Mesendoderm (in vitro differentiated cells): ENCODE data around the gene FFAR3.

Experiments used
- DNase-seq: peaks from one replicate; pipeline ENCODE4 v3.0.0; 2013
- H2AK5ac ChIP-seq: 2 replicates; pipeline ENCODE4 v1.6.1; 2013; ENCODE audit warnings: low read length, inconsistent platforms
- H2BK120ac ChIP-seq: 2 replicates; pipeline ENCODE4 v1.6.1; 2013; ENCODE audit warnings: low read depth, mild to moderate bottlenecking, low read length, moderate library complexity, mixed read lengths
- H2BK15ac ChIP-seq: replicated peaks from 2 replicates; pipeline ENCODE4 v1.6.1; 2013; ENCODE audit warnings: low read depth, mild to moderate bottlenecking, moderate library complexity
- H2BK5ac ChIP-seq: 2 replicates; pipeline ENCODE4 v1.6.1; 2013; ENCODE audit warnings: low read length, inconsistent platforms
- H3K18ac ChIP-seq: 2 replicates; pipeline ENCODE4 v1.6.1; 2013; ENCODE audit warnings: mild to moderate bottlenecking, low read length, mixed read lengths
- H3K23ac ChIP-seq: one replicate; pipeline ENCODE4 v1.6.1; 2013; ENCODE audit warnings: low read length
- H3K27ac ChIP-seq: 2 replicates; pipeline ENCODE4 v1.5.1; 2013; ENCODE audit warnings: low read depth, mild to moderate bottlenecking, inconsistent platforms, low read length, moderate library complexity
- H3K27me3 ChIP-seq: 2 replicates; pipeline ENCODE4 v1.6.1; 2013; ENCODE audit warnings: low read length, control low read depth, mild to moderate bottlenecking, inconsistent platforms; ENCODE audit not compliant: insufficient read depth, poor library complexity
- H3K36me3 ChIP-seq: 2 replicates; pipeline ENCODE4 v1.6.1; 2013; ENCODE audit warnings: low read length, inconsistent platforms; ENCODE audit not compliant: control insufficient read depth, insufficient read depth
- H3K4ac ChIP-seq: one replicate; pipeline ENCODE4 v1.6.1; 2013; ENCODE audit warnings: low read depth, mild to moderate bottlenecking, low read length, moderate library complexity
- H3K4me1 ChIP-seq: 2 replicates; pipeline ENCODE4 v1.6.1; 2013; ENCODE audit warnings: low read depth, low read length, inconsistent platforms; ENCODE audit not compliant: control insufficient read depth
- H3K4me2 ChIP-seq: 2 replicates; pipeline ENCODE4 v1.6.1; 2013; ENCODE audit warnings: low read length
- H3K4me3 ChIP-seq: 2 replicates; pipeline ENCODE4 v1.5.1; 2013; ENCODE audit warnings: mild to moderate bottlenecking, low read length
- H3K56ac ChIP-seq: one replicate; pipeline ENCODE4 v1.6.1; 2013; ENCODE audit warnings: low read length
- H3K79me1 ChIP-seq: 2 replicates; pipeline ENCODE4 v1.6.1; 2013; ENCODE audit warnings: low read length, inconsistent platforms
- H3K79me2 ChIP-seq: 2 replicates; pipeline ENCODE4 v1.6.1; 2013; ENCODE audit warnings: mild to moderate bottlenecking, low read length; ENCODE audit not compliant: control insufficient read depth, insufficient read depth
- H3K9ac ChIP-seq: 2 replicates; pipeline ENCODE4 v1.6.1; 2013; ENCODE audit warnings: low read length, inconsistent platforms
- H4K5ac ChIP-seq: one replicate; pipeline ENCODE4 v1.6.1; 2013; ENCODE audit warnings: low read length
- H4K8ac ChIP-seq: one replicate; pipeline ENCODE4 v1.6.1; 2013; ENCODE audit warnings: low read depth, mild to moderate bottlenecking, control low read depth, low read length, moderate library complexity
- WGBS: extraction: QIAGEN DNeasy Blood & Tissue Kit; methylation state at CpG from one replicate; pipeline ENCODE4 v1.1.7; 2013; ENCODE audit warnings: low lambda C conversion rate, missing lambda C conversion rate; ENCODE audit not compliant: insufficient coverage; ENCODE audit errors: extremely low coverage; 5-methylcytosine and 5-hydroxymethylcytosine counted together

FFAR3 gene

DNA sequence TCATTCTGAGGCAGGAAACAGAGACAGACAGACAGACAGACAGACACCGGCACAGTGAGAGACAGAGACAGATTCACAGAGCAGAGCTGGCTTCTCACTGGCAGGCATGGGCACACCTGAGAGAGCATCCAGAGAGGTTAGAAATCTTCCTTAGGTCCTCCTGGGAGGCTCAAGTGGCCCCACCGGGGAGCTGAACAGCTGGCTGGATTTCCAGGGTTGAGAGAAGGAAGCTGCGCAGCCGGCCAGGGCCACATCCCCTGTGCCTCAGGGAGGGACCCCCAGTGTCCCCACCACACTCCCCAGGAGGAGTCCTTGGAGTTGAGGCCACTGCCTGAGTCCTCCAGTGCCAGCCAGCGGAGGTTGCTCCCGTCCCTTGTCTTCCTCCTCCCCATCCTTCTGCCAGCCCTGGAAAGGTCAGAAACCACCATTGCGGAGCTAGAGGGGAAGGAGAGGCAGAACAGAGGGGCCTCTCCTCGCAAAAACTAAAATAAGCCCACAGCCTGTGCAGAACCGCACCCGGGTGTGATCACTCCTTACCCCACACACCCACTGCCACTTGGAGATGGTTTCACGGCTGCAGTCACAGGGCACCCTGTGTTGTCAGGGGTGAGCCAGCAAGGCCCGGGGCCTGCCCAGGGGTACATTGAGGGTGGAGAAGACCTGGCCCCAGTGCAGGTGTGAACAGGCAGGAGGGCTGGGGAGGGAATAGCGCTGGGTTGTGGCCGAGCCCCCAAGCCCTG, 4.2 kb downstream of the FFAR3 start:
- Histone ChIP-seq H3K79me1 (no peaks in the 10 kb centered on the region), H3K4ac (no peak overlapping the region), H2BK120ac (no peak overlapping the region), H4K5ac (no peak overlapping the region), H3K4me2 (no peak overlapping the region), H4K8ac (no peak overlapping the region), H3K27ac (no peak overlapping the region), H3K36me3 (no peaks in the 10 kb centered on the region), H2AK5ac (no peak overlapping the region), H3K27me3 (no peaks in the 10 kb centered on the region), H3K23ac (no peak overlapping the region), H3K4me1 (no peaks in the 10 kb centered on the region), H3K9ac (no peak overlapping the region), H3K18ac (no peak overlapping the region), H3K79me2 (no peaks in the 10 kb centered on the region), H3K4me3 (no peak overlapping the region), H3K56ac (no peak overlapping the region), H2BK15ac (no peak overlapping the region), H2BK5ac (no peak overlapping the region)
- no CpG with 5 or more reads among the region's 14 CpGs for WGBS
- no peak for DNase-seq

GRCh38 chr19:35363001-35363590, 4.8 kb downstream of the FFAR3 start:
- Histone ChIP-seq H3K79me2 (no peaks in the 10 kb centered on the region), H3K56ac (no peak overlapping the region), H4K8ac (no peak overlapping the region), H3K36me3 (no peaks in the 10 kb centered on the region), H3K27me3 (no peaks in the 10 kb centered on the region), H2BK15ac (no peak overlapping the region), H3K4me3 (no peak overlapping the region), H3K4me1 (no peaks in the 10 kb centered on the region), H3K27ac (no peak overlapping the region), H3K4ac (no peak overlapping the region), H3K23ac (no peak overlapping the region), H4K5ac (no peak overlapping the region), H3K79me1 (no peaks in the 10 kb centered on the region), H3K18ac (no peak overlapping the region), H2AK5ac (no peak overlapping the region), H2BK5ac (no peak overlapping the region), H3K4me2 (no peak overlapping the region), H2BK120ac (no peak overlapping the region), H3K9ac (no peak overlapping the region)
- DNase-seq: no peak
- no CpG with 5 or more reads among the region's 11 CpGs for WGBS

GRCh38 chr19:35363711-35364425, 5.6 kb downstream of the FFAR3 start:
- H4K5ac ChIP-seq: no peak overlapping the region
- H2BK5ac ChIP-seq: no peak overlapping the region
- no peak overlapping the region for H3K4me3 ChIP-seq
- no peak overlapping the region for H3K56ac ChIP-seq
- H4K8ac ChIP-seq: no peak overlapping the region
- H3K36me3 ChIP-seq: no peaks in the 10 kb centered on the region
- no peak overlapping the region for H3K18ac ChIP-seq
- no peaks in the 10 kb centered on the region for H3K79me2 ChIP-seq
- no peaks in the 10 kb centered on the region for H3K27me3 ChIP-seq
- H3K23ac ChIP-seq: no peak overlapping the region
- DNase-seq: no peak
- H2BK120ac ChIP-seq: no peak overlapping the region
- H3K79me1 ChIP-seq: no peaks in the 10 kb centered on the region
- no peaks in the 10 kb centered on the region for H3K4me1 ChIP-seq
- H3K9ac ChIP-seq: no peak overlapping the region
- no peak overlapping the region for H3K4ac ChIP-seq
- no peak overlapping the region for H3K4me2 ChIP-seq
- no CpG with 5 or more reads among the region's 19 CpGs for WGBS
- no peak overlapping the region for H3K27ac ChIP-seq
- H2AK5ac ChIP-seq: no peak overlapping the region
- no peak overlapping the region for H2BK15ac ChIP-seq

GRCh38 chr19:35365303-35365702, 7.0 kb downstream of the FFAR3 start:
- Histone ChIP-seq H2BK15ac (no peak overlapping the region), H3K79me2 (no peaks in the 10 kb centered on the region)
- no CpG with 5 or more reads among the region's 4 CpGs for WGBS

DNA sequence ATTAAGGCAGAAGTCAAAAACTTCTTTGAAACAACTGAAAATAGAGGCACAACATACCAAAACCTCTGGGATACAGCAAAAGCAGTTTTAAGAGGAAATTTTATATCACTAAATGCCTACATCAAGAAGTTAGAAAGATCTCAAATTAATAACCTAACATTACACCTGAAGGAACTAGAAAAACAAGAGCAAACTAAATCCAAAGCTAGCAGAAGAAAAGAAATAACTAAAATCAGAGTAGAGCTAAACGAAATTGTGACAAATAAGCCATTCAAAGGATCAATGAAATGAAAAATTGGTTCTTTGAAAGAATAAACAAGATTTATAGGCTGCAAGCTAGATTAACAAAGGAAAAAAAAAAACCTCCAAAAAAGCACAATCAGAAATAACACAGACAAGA, 10.1 kb downstream of the FFAR3 start:
- Histone ChIP-seq H3K56ac (no peak overlapping the region), H2AK5ac (no peak overlapping the region), H3K27me3 (no peaks in the 10 kb centered on the region), H3K4me1 (no peaks in the 10 kb centered on the region), H3K4ac (no peak overlapping the region), H4K8ac (no peak overlapping the region), H2BK5ac (no peak overlapping the region), H2BK15ac (no peak overlapping the region), H3K4me2 (no peak overlapping the region), H3K18ac (no peak overlapping the region), H3K27ac (no peak overlapping the region), H3K79me2 (no peaks in the 10 kb centered on the region), H3K23ac (no peak overlapping the region), H3K36me3 (no peaks in the 10 kb centered on the region), H3K9ac (no peak overlapping the region), H3K79me1 (no peaks in the 10 kb centered on the region), H4K5ac (no peak overlapping the region), H3K4me3 (no peak overlapping the region), H2BK120ac (no peak overlapping the region)
- no peak for DNase-seq
- no CpG with 5 or more reads among the region's 1 CpG for WGBS

More at GRCh38 chr19:35365303-35365702, 7.0 kb downstream of the FFAR3 start:
- Histone ChIP-seq H3K56ac (no peak overlapping the region), H3K23ac (no peak overlapping the region), H3K36me3 (no peaks in the 10 kb centered on the region), H2BK5ac (no peak overlapping the region), H3K4me3 (no peak overlapping the region), H4K8ac (no peak overlapping the region), H2AK5ac (no peak overlapping the region), H2BK120ac (no peak overlapping the region), H4K5ac (no peak overlapping the region), H3K4ac (no peak overlapping the region), H3K18ac (no peak overlapping the region), H3K9ac (no peak overlapping the region), H3K4me1 (no peaks in the 10 kb centered on the region), H3K27ac (no peak overlapping the region), H3K4me2 (no peak overlapping the region), H3K27me3 (no peaks in the 10 kb centered on the region), H3K79me1 (no peaks in the 10 kb centered on the region)
- DNase-seq: no peak
